Erythroblast (primary cell): ENCODE results near the gene PRICKLE2.

Experiments
- GATA1 ChIP-seq: IDR thresholded peaks from 2 replicates; pipeline ENCODE4 v1.6.1; 2011; ENCODE audit warnings: low read depth, mild to moderate bottlenecking, control low read depth, low read length, moderate library complexity
- POLR2A ChIP-seq: IDR thresholded peaks from 2 replicates; pipeline ENCODE4 v1.6.1; 2011; ENCODE audit warnings: mild to moderate bottlenecking, low read length

DNA sequence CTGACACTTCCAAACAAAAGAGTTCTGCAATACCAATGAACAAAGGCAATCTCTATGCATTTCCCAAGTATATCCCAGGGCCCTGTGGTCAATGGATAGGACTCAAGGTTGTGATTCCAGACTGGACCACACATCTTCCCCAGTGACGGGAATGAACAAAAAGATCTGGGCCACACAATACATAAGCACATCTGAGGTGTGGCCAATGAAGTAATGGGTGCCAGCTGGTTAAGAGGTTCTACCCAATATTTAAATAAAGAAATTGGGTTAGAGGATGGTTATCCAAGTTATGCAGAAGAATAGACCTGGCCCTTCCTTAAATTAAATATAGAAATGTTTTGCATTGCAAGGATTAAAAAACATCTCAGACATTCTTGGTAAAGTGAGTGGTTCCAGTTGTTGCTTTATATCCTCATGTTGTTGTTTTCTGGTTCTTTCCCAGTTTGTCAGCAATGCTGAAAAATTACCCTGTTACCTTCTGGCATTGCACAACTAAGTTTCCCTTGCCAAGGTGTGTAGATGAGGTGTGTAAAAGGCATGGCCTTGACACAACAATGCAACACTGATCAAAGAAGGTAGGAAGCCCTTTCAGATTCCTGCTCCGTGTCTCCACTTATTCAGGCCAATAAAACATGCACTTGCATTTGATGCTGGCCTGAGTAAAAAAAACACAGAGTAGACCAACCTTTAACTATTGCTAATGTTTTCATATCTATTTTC is 86.5 kb downstream of the PRICKLE2 start:
- TF ChIP-seq POLR2A: no peak
- TF ChIP-seq GATA1: no peak
